Bronchial epithelial cell (primary cell): ENCODE results near the gene BLCAP. TPM values are rescaled to one million over a fixed set of nuclear protein-coding genes. Genes with fewer than 3 reads are reported as not detected.

ENCODE experiments used
- DNase-seq: peaks from one replicate; pipeline ENCODE4 v3.0.0-alpha.2; 2010; ENCODE audit warnings: low read depth
- FAIRE-seq: peaks from 2 replicates; lab custom pipeline; 2011; peaks lifted over from hg19 to GRCh38; lab: Jason Lieb, UNC
- H3K27me3 ChIP-seq: 2 replicates; pipeline ENCODE4 v1.5.1; 2011; ENCODE audit warnings: low read length; ENCODE audit not compliant: control insufficient read depth, insufficient read depth
- H3K36me3 ChIP-seq: 2 replicates; pipeline ENCODE4 v1.5.1; 2011; ENCODE audit warnings: low read length; ENCODE audit not compliant: control insufficient read depth, insufficient read depth
- H3K4me3 ChIP-seq: 2 replicates; pipeline ENCODE4 v1.5.1; 2011; ENCODE audit warnings: mild to moderate bottlenecking, low read depth, low read length, control low read depth
- total RNA-seq: library from RNA; depleted of rRNA; stranded (reverse); fragments of >200 nt; gene quantifications from 2 replicates; pipeline ENCODE4 v1.2.1, GENCODE V29; 2014
- TF ChIP-seq, protein P1 (sequence below): IDR thresholded peaks from 2 replicates; pipeline ENCODE4 v1.5.1; 2011; ENCODE audit warnings: mild to moderate bottlenecking, moderate library complexity, low read length, control low read depth, inconsistent platforms; ENCODE audit not compliant: insufficient read depth, severe bottlenecking

Gene BLCAP
- total RNA-seq, 1 donor from 2014 or later: 75.3 TPM

DNA sequence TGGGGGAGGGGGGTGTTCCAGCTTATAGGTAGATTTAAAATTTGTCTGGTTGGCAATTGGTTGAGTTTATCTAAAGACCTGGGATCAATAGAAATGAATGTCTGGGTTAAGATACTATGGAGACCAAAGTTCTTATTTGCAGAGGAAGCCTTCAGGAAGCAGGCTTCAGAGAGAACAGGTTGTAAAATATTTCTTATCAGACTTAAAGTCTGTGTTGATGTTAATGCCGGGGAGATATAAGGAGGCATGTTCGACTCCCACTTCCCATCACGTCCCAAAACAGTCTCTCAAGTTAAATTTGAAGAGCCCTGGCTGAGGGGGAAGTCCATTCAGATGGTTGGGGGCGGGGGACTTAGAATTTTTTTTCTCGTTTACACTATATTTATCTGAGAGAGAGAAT is 12.3 kb upstream of the BLCAP start:
- TF ChIP-seq, protein P1, sequence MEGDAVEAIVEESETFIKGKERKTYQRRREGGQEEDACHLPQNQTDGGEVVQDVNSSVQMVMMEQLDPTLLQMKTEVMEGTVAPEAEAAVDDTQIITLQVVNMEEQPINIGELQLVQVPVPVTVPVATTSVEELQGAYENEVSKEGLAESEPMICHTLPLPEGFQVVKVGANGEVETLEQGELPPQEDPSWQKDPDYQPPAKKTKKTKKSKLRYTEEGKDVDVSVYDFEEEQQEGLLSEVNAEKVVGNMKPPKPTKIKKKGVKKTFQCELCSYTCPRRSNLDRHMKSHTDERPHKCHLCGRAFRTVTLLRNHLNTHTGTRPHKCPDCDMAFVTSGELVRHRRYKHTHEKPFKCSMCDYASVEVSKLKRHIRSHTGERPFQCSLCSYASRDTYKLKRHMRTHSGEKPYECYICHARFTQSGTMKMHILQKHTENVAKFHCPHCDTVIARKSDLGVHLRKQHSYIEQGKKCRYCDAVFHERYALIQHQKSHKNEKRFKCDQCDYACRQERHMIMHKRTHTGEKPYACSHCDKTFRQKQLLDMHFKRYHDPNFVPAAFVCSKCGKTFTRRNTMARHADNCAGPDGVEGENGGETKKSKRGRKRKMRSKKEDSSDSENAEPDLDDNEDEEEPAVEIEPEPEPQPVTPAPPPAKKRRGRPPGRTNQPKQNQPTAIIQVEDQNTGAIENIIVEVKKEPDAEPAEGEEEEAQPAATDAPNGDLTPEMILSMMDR: no peak
- H3K27me3 ChIP-seq: no peaks in the 10 kb centered on the region
- no peaks in the 10 kb centered on the region for H3K36me3 ChIP-seq
- H3K4me3 ChIP-seq: no peak overlapping the region
- FAIRE-seq: no peak
- DNase-seq: no peak

DNA sequence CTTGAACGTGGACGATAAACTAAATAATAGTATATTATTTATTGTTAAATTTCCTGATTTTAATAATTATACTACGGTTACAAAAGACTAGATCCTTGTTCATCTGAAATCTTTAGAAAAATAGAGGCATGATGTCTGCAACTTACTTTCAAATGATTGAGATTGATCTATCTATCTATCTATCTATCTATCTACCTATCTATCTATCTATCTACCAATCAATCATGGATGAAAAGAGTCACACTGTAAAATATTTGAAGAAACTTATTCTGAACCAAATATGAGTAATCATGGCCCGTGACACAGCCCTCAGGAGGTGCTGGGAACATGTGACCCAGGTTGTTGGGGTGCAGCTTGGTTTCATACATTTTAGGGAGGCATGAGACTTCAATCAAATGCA is 11.7 kb upstream of the BLCAP start:
- Histone ChIP-seq H3K4me3 (no peak overlapping the region), H3K27me3 (no peaks in the 10 kb centered on the region), H3K36me3 (no peaks in the 10 kb centered on the region)
- TF ChIP-seq, protein P1: no peak
- DNase-seq: no peak
- FAIRE-seq: no peak

DNA sequence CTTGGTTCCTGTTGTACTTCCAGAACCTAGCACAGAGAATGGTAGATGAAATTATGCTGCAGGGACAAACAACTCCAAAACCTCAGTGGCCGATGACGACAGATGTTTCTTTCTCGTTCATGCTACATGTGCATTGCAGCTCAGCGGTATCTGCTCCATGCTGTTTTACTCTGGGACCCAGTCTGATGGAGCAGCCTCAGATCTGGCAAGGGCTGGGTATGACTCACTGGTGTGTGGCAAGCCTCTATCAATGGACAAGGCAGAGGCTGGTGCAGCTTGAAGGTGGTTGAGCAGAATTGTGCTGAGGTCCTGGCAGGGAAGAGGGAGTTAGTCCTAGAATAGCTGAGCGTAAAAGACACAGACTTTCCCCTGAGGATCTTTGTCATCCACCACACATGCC is 10.3 kb upstream of the BLCAP start:
- DNase-seq (peak; percentile 71), FAIRE-seq (no peak)
- H3K36me3 ChIP-seq: no peaks in the 10 kb centered on the region
- no peaks in the 10 kb centered on the region for H3K27me3 ChIP-seq
- TF ChIP-seq, protein P1: no peak
- no peak overlapping the region for H3K4me3 ChIP-seq

DNA sequence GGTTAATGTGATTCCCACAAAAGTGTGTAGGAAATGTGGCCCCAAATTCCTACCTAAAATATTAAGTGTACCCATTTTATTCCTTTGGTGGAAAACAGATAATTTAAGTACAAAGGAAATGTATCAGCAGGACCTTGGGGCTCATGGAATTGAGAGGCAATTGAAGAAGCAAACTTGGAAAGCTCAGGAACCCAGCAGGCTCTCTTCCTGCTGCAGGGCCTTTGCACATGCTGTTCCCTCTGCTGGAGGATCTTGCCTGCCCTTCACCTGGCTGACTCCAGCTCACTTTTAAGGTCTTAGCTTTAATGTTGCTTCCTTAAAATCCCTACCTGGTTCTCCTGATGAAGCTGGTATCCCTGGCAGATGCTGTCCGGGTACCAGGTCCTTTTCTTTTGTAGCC is 9.8 kb upstream of the BLCAP start:
- Histone ChIP-seq H3K36me3 (no peaks in the 10 kb centered on the region), H3K4me3 (no peak overlapping the region), H3K27me3 (no peaks in the 10 kb centered on the region)
- TF ChIP-seq, protein P1: no peak
- DNase-seq (no peak), FAIRE-seq (no peak)

DNA sequence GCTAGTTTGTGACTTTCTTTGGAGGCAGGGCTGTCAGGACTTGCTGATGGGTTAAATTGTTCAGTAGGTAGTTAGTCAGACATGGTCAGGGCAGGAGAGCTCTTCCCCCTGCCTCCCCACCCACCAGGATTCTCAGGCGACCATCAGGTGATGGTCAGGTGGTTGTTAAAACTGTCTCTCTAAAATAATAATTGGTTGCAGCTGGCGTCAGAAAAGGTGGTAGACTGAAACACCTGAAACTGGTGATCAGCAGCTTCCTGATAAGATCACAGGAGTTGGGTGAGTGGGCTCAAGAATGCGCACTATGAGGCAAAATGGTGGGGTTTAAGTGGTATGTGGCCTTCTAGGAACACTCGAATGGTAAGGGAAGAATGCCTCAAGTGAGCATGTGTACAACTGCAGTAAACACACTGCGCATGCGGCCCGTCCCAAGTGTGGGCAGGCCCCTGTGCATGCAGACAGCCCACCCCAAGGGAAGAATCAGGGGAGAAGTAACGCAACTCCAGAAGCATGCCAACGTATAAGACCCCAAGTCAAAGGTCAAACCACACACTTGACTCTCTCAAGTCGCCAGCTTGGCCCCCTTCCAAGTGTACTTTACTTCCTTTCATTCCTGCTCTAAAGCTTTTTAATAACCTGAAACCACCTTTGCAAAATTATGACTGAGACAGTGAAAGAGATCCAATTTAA is 7.9 kb upstream of the BLCAP start:
- FAIRE-seq (no peak), DNase-seq (no peak)
- Histone ChIP-seq H3K4me3 (no peak overlapping the region), H3K27me3 (no peaks in the 10 kb centered on the region), H3K36me3 (no peaks in the 10 kb centered on the region)
- TF ChIP-seq, protein P1: no peak
